Type B pancreatic cell (in vitro differentiated cells): Measurements from ENCODE around the gene IFITM2. TPM values are rescaled to one million over a fixed set of nuclear protein-coding genes. Genes with fewer than 3 reads are reported as not detected.

Source experiments
- DNase-seq: peaks from one replicate; pipeline ENCODE4 v3.0.0; 2021; ENCODE audit warnings: mixed read lengths; ENCODE audit not compliant: unreplicated experiment; ENCODE audit errors: extremely low spot score
- H3K27ac Mint-ChIP-seq: 2 replicates; pipeline ENCODE4 v1.8.0; 2021; ENCODE audit warnings: mild to moderate bottlenecking, mixed read lengths
- H3K27me3 Mint-ChIP-seq: 2 replicates; pipeline ENCODE4 v1.8.0; 2021; ENCODE audit warnings: mixed read lengths
- H3K36me3 Mint-ChIP-seq: 2 replicates; pipeline ENCODE4 v1.8.0; 2021; ENCODE audit warnings: mixed read lengths
- H3K4me1 Mint-ChIP-seq: one replicate; pipeline ENCODE4 v1.8.0; 2021; ENCODE audit warnings: mixed read lengths; ENCODE audit not compliant: unreplicated experiment
- H3K4me3 Mint-ChIP-seq: 2 replicates; pipeline ENCODE4 v1.8.0; 2021; ENCODE audit warnings: mild to moderate bottlenecking, mixed read lengths
- H3K9me3 Mint-ChIP-seq: 2 replicates; pipeline ENCODE4 v1.8.0; 2021; ENCODE audit warnings: mixed read lengths
- CTCF ChIP-seq: fragments of 200-600 bp; sonication (generic); conservative IDR thresholded peaks from 2 replicates; pipeline ENCODE4 v1.5.0; 2021; ENCODE audit warnings: antibody characterized with exemption, mild to moderate bottlenecking
- total RNA-seq: library from RNA; stranded (reverse); gene quantifications from 2 replicates; pipeline ENCODE4 v1.2.1, GENCODE V29; 2021; ENCODE audit warnings: low replicate concordance

IFITM2 gene
- total RNA-seq, 1 donor from 2014 or later: 238 TPM

GRCh38 chr11:287821-288477 lies 19.7 kb upstream of the IFITM2 start:
- TF ChIP-seq CTCF: no peak
- peak; percentile 68 for DNase-seq
- no peaks in the 10 kb centered on the region for H3K9me3 Mint-ChIP-seq
- peaks cover 5% of the 10 kb centered on the region for H3K4me1 Mint-ChIP-seq
- H3K27ac Mint-ChIP-seq: no peak overlapping the region
- H3K4me3 Mint-ChIP-seq: peak overlapping the region; percentile 84
- H3K27me3 Mint-ChIP-seq: peaks cover 20% of the 10 kb centered on the region
- peaks cover 3% of the 10 kb centered on the region for H3K36me3 Mint-ChIP-seq

GRCh38 chr11:288478-289397 lies 18.9 kb upstream of the IFITM2 start, which contains the start of gene PGGHG:
PGGHG (plus strand) TSS chr11:289126; CDS start chr11:289817, 691 bp downstream.
- no peak for TF ChIP-seq CTCF
- peak within 1 kb of the TSS; percentile 84 for H3K4me3 Mint-ChIP-seq
- no peak within 1 kb of the TSS for H3K27ac Mint-ChIP-seq
- peak; percentile 70 for DNase-seq
- H3K9me3 Mint-ChIP-seq: no peaks in the 10 kb centered on the region
- peaks cover 16% of the 10 kb centered on the region for H3K27me3 Mint-ChIP-seq
- peaks cover 3% of the 10 kb centered on the region for H3K36me3 Mint-ChIP-seq
- peaks cover 3% of the 10 kb centered on the region for H3K4me1 Mint-ChIP-seq

- Mint-ChIP-seq H3K4me1 (peaks cover 3% of the 10 kb centered on the region), H3K27me3 (peaks cover 16% of the 10 kb centered on the region), H3K36me3 (peaks cover 3% of the 10 kb centered on the region), H3K27ac (no peak overlapping the region), H3K9me3 (no peaks in the 10 kb centered on the region), H3K4me3 (peak overlapping the region; percentile 69)
- DNase-seq: no peak
- no peak for TF ChIP-seq CTCF
These were observed 18.3 kb upstream of the IFITM2 start for GRCh38 chr11:289398-289711.

- no peak overlapping the region for H3K27ac Mint-ChIP-seq
These were observed 17.6 kb upstream of the IFITM2 start for GRCh38 chr11:289712-290620.

More at GRCh38 chr11:289712-290620, 17.6 kb upstream of the IFITM2 start:
- Mint-ChIP-seq H3K36me3 (peaks cover 3% of the 10 kb centered on the region), H3K4me1 (peaks cover 3% of the 10 kb centered on the region), H3K4me3 (peak overlapping the region; percentile 69), H3K9me3 (no peaks in the 10 kb centered on the region), H3K27me3 (peaks cover 16% of the 10 kb centered on the region)
- no peak for TF ChIP-seq CTCF
- DNase-seq: no peak
